Astrocyte of the cerebellum (primary cell): ENCODE data around the gene LAIR1.
"Not testable (repeated sequence)": the region's sequence is repeated elsewhere in the genome, so short reads cannot be mapped to it uniquely, and the experiment has no call there.

ENCODE experiments used
- DNase-seq: peaks from one replicate; pipeline ENCODE4 v3.0.0-alpha.2; 2011; ENCODE audit warnings: low read depth
- H3K4me3 ChIP-seq: 2 replicates; pipeline ENCODE4 v1.5.1; 2011; ENCODE audit warnings: mild to moderate bottlenecking, low read depth, low read length, moderate library complexity
- CTCF ChIP-seq: IDR thresholded peaks from 2 replicates; pipeline ENCODE4 v1.5.1; 2012; ENCODE audit warnings: low read length, low read depth, moderate library complexity, mild to moderate bottlenecking; ENCODE audit errors: missing control alignments
- in situ Hi-C: cut with HindIII; loops from 2 replicates; pipeline ENCODE4 v1.10.0; 2017; ENCODE audit warnings: low sequenced_read_pairs

The LAIR1 gene

DNA sequence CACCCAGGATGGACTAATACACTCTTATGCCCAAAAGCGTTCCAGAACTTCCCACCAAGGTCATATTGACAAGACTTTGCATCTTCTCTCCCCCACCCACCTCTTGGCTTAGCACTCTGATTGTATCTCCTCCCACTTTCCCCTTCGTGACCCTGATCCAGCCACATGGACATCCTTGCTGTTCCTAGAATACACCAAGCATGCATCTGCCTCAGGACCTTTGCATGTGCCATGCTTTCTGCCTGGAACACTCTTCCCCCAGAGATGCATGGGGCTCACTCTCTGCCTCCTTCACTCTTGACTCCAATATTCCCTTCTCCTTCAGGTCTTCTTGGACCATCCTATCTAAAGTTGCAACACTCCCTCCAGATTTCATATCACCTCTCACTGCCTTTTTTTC lies 16.2 kb upstream of the LAIR1 start:
- no peak for DNase-seq
- in situ Hi-C loops, result no loop called here
- TF ChIP-seq CTCF, result no peak
- H3K4me3 ChIP-seq, result no peak overlapping the region

DNA sequence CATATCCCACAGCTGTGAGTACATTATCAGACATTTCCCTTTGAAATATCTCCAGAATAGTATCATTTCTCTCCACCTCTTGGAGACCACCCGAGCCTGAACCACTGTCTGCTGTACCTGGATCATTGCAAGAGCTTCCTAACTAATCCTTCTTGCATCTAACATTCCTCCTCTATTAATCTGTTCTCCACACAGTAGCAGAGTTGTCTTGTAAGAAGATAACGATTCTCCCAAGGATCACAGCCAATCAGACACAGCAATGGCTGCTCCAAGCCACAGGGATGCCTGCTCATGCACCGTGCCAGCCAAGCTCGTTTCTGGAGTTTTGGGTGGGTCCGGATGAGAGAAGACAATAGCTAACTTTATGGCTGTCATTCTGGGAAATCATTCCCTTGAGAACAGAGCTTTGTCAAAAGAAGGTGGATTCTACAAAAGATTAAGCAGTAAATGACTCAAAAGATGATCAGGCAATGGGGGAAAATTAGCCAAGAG lies 14.5 kb upstream of the LAIR1 start:
- DNase-seq, result no peak
- no peak for TF ChIP-seq CTCF
- in situ Hi-C loops, result no loop called here
- no peak overlapping the region for H3K4me3 ChIP-seq

DNA sequence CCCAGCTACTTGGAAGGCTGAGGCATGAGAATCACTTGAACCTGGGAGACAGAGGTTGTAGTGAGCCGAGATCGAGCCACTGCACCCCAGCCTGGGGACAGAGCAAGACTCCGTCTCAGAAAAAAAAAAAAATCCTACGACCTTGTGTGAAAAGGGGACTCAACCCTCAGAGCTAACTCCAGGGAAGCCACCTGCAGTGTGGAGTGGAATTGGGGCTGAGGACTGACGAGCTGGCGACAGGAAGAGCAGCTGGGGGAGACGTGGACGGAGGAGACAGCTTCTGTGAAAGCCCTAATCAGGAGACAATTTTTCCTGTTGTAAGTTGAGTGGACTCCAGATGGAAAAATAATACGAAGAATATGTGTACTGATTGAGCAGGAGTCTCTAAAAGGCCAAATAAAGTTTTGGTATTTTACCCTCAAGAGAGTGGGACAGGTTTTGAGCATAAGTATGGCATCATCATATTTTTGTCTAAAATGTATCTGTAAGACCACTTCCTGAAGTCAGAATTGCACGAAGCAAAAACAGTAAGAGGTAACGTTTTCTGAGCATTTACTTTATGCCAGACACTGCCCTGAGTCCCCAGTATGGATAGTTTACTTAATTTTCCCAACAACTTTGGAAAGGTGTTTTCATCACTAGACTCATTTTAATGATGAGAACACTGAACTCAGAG lies 12.0 kb upstream of the LAIR1 start:
- in situ Hi-C loops, result no loop called here
- no peak overlapping the region for H3K4me3 ChIP-seq
- no peak for DNase-seq
- no peak for TF ChIP-seq CTCF

GRCh38 chr19:54375181-54375938 lies 10.6 kb upstream of the LAIR1 start:
- H3K4me3 ChIP-seq, in situ Hi-C loops, DNase-seq: not testable (repeated sequence)

GRCh38 chr19:54373781-54374631 lies 9.3 kb upstream of the LAIR1 start:
- H3K4me3 ChIP-seq, result no peak overlapping the region
- no peak for DNase-seq
- in situ Hi-C loops, result no loop called here
- TF ChIP-seq CTCF, result no peak

DNA sequence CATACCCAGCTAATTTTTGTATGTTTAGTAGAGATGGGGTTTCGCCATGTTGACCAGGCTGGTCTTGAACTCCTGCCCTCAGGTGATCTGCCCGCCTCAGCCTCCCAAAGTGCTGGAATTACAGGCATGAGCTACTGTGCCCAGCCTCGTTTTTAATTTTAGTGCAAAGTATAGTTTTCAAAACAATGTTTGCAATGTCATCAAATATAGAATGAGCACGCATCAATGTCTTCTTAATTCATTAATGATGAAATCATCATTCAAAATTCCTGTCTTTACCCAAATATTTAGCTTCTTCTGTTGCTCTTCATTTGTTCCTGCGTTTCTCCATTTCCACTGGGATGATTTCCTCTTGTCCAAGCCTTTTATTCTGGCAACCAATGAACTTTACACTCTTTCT lies 6.7 kb upstream of the LAIR1 start:
- DNase-seq, H3K4me3 ChIP-seq, in situ Hi-C loops: not testable (repeated sequence)

GRCh38 chr19:54370434-54370796 lies 5.7 kb upstream of the LAIR1 start:
- DNase-seq, H3K4me3 ChIP-seq, in situ Hi-C loops: not testable (repeated sequence)

GRCh38 chr19:54369688-54370433 lies 5.1 kb upstream of the LAIR1 start:
- H3K4me3 ChIP-seq, DNase-seq, in situ Hi-C loops: not testable (repeated sequence)
